Spleen (tissue), 7 donors: ENCODE data around the gene TNS1.

Source experiments
- POLR2A ChIP-seq, 3 donors: fragments of 450-650 bp; IDR thresholded peaks; one replicate each; pipeline ENCODE4 v1.5.1; 2017; ENCODE audit warnings: antibody characterized with exemption in 3 of 3, mild to moderate bottlenecking in 1 of 3
- POLR2AphosphoS5 ChIP-seq, 3 donors: sonication (generic); formaldehyde crosslinking; IDR thresholded peaks; one replicate each; pipeline ENCODE4 v1.5.1; 2017; ENCODE audit warnings: antibody characterized with exemption in 3 of 3
- TF ChIP-seq, protein P1 (sequence below), 11 experiments: fragments of 200-600 bp in 7 of 11; fragments of 450-650 bp in 4 of 11; sonication (generic) in 4 of 11; IDR thresholded peaks in 8 of 11; conservative IDR thresholded peaks in 3 of 11; 1 replicate in 7 of 11; 2 replicates in 4 of 11; pipeline versions ENCODE4 v1.4.0 to v1.8.0; 2016 to 2021; ENCODE audit warnings: antibody characterized with exemption in 11 of 11, inconsistent platforms in 4 of 11, mild to moderate bottlenecking in 1 of 11
- donor health status: DM: no; HTN: no; CAD: no; lungs with moderate emphysema.
- donor health status: DM: no; HTN: no; CAD: no.
- donor health status: DM: no; HTN: no; CAD: no.

DNA sequence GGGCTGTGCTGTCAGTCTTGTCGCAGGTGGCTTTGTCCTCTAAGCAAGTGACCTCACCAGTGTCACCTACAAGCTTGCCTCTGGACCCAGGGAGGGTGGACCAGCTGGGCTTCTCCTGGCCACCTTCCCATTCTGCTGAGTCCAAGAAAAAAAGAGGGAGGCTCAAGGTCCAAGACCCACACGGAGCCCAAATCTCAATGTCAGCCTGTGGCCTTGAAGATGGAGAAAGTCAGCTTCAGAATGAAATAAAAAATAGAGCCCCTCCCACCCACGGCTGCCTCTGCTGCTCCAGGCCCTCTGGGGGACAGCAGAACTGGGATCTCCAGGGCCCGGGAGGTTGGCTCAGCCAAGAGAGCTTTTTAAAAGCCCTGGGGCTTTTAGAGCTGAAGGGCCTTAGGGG is 145.9 kb downstream of the TNS1 start:
- TF ChIP-seq, protein P1, sequence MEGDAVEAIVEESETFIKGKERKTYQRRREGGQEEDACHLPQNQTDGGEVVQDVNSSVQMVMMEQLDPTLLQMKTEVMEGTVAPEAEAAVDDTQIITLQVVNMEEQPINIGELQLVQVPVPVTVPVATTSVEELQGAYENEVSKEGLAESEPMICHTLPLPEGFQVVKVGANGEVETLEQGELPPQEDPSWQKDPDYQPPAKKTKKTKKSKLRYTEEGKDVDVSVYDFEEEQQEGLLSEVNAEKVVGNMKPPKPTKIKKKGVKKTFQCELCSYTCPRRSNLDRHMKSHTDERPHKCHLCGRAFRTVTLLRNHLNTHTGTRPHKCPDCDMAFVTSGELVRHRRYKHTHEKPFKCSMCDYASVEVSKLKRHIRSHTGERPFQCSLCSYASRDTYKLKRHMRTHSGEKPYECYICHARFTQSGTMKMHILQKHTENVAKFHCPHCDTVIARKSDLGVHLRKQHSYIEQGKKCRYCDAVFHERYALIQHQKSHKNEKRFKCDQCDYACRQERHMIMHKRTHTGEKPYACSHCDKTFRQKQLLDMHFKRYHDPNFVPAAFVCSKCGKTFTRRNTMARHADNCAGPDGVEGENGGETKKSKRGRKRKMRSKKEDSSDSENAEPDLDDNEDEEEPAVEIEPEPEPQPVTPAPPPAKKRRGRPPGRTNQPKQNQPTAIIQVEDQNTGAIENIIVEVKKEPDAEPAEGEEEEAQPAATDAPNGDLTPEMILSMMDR (IDR thresholded peaks at IDR 0.05 in 8 of 11, conservative IDR thresholded peaks at IDR 0.05 in 3 of 11), result no peak
- TF ChIP-seq POLR2AphosphoS5 (IDR thresholded peaks at IDR 0.05), result no peak
- TF ChIP-seq POLR2A (IDR thresholded peaks at IDR 0.05), result no peak
